Stimulated activated CD8-positive, alpha-beta memory T cell treated with anti-CD3 and anti-CD28 coated beads, Interleukin-15, amount 100 ng/mL, for 4 hours (primary cell): ENCODE data around the gene LRCH3.

Experiments used
- DNase-seq, 2 donors: peaks; one replicate each; pipeline ENCODE4 v3.0.0-alpha.2; 2020; ENCODE audit warnings: low read depth in 2 of 2

Gene LRCH3

GRCh38 chr3:197791892-197792647, 1.0 kb downstream of the LRCH3 start:
- peak in 1 of 2 donors; percentile 6 for DNase-seq

GRCh38 chr3:197793247-197793646, 2.2 kb downstream of the LRCH3 start:
- DNase-seq: no peak

- DNase-seq: no peak
Measured at GRCh38 chr3:197794115-197794514, 3.1 kb downstream of the LRCH3 start.

- no peak for DNase-seq
Measured at GRCh38 chr3:197795200-197795599, 4.1 kb downstream of the LRCH3 start.

GRCh38 chr3:197796087-197796486, 5.0 kb downstream of the LRCH3 start:
- no peak for DNase-seq

- DNase-seq: no peak
Measured at GRCh38 chr3:197798863-197799262, 7.8 kb downstream of the LRCH3 start.

GRCh38 chr3:197800379-197800778, 9.3 kb downstream of the LRCH3 start:
- DNase-seq: no peak

- no peak for DNase-seq
Measured at GRCh38 chr3:197801891-197802778, 11.1 kb downstream of the LRCH3 start.

GRCh38 chr3:197802779-197803459, 11.9 kb downstream of the LRCH3 start:
- no peak for DNase-seq

- DNase-seq: no peak
Measured at GRCh38 chr3:197804511-197804910, 13.5 kb downstream of the LRCH3 start.

- no peak for DNase-seq
Measured at GRCh38 chr3:197807969-197808587, 17.0 kb downstream of the LRCH3 start.

GRCh38 chr3:197809356-197810020, 18.4 kb downstream of the LRCH3 start:
- no peak for DNase-seq

GRCh38 chr3:197810901-197811300, 19.8 kb downstream of the LRCH3 start:
- no peak for DNase-seq

GRCh38 chr3:197811343-197811742, 20.3 kb downstream of the LRCH3 start:
- no peak for DNase-seq

GRCh38 chr3:197814372-197814771, 23.3 kb downstream of the LRCH3 start:
- DNase-seq: no peak

GRCh38 chr3:197820550-197821335, 29.7 kb downstream of the LRCH3 start:
- no peak for DNase-seq

GRCh38 chr3:197829397-197830045, 38.5 kb downstream of the LRCH3 start:
- no peak for DNase-seq

- DNase-seq: no peak
Measured at GRCh38 chr3:197830308-197830966, 39.4 kb downstream of the LRCH3 start.

- DNase-seq: no peak
Measured at GRCh38 chr3:197830967-197831313, 39.9 kb downstream of the LRCH3 start.
